A673 (cell line): ENCODE data around the gene PSMA4.

ENCODE experiments used
- EZH2 ChIP-seq: fragments of 200-600 bp; sonication (generic); IDR thresholded peaks from 2 replicates; pipeline ENCODE4 v1.6.1; 2017; ENCODE audit warnings: borderline replicate concordance, low read depth, mild to moderate bottlenecking, mixed read lengths, antibody characterized with exemption, low read length; ENCODE audit not compliant: poor library complexity, severe bottlenecking
- TF ChIP-seq, protein P1 (sequence below): fragments of 300-800, 200-600 bp; sonication (generic); conservative IDR thresholded peaks from 2 replicates; pipeline ENCODE4 v1.5.1; 2017; ENCODE audit warnings: low read depth, mild to moderate bottlenecking, antibody characterized with exemption, low read length, moderate library complexity, mixed read lengths

- TF ChIP-seq, protein P1, sequence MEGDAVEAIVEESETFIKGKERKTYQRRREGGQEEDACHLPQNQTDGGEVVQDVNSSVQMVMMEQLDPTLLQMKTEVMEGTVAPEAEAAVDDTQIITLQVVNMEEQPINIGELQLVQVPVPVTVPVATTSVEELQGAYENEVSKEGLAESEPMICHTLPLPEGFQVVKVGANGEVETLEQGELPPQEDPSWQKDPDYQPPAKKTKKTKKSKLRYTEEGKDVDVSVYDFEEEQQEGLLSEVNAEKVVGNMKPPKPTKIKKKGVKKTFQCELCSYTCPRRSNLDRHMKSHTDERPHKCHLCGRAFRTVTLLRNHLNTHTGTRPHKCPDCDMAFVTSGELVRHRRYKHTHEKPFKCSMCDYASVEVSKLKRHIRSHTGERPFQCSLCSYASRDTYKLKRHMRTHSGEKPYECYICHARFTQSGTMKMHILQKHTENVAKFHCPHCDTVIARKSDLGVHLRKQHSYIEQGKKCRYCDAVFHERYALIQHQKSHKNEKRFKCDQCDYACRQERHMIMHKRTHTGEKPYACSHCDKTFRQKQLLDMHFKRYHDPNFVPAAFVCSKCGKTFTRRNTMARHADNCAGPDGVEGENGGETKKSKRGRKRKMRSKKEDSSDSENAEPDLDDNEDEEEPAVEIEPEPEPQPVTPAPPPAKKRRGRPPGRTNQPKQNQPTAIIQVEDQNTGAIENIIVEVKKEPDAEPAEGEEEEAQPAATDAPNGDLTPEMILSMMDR: no peak
- TF ChIP-seq EZH2: no peak
These were observed 47.4 kb upstream of the PSMA4 start for GRCh38 chr15:78492872-78493271.
